GM18519 (cell line): Measurements from ENCODE around the gene ACP6.
"Not testable (repeated sequence)": the region's sequence is repeated elsewhere in the genome, so short reads cannot be mapped to it uniquely, and the experiment has no call there.

Experiments used
- ATAC-seq: cut with Tn5 transposase; IDR thresholded peaks from one replicate; pipeline ENCODE4 v1.9.1; 2021; ENCODE audit warnings: mild to moderate bottlenecking, moderate library complexity; ENCODE audit not compliant: unreplicated experiment, low FRiP score

The ACP6 gene

GRCh38 chr1:147624529-147624928, 45.8 kb downstream of the ACP6 start:
- ATAC-seq = no peak

- no peak for ATAC-seq
These were observed 46.3 kb downstream of the ACP6 start for GRCh38 chr1:147624011-147624410.

DNA sequence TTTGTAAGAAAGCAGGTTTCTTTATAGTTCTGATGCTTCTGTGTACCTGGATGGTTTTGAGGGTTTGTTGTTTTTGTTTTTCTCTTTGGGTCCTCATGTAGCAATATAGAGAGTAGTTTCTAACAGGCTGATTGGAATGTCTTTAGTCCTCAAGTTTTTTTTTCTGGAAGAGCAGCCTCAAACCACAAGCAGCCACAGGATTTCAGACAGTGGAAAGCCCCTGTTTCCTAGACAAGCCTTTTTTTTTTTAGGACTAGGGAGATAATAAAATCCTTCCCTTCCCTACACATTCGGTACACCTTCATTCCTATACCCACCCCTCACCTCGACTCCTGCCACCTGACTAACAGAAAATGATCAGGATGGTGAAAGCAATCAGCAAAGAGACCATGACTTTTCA, 47.6 kb downstream of the ACP6 start:
- no peak for ATAC-seq

- ATAC-seq = no peak
These were observed 49.8 kb downstream of the ACP6 start for GRCh38 chr1:147620543-147620942.

GRCh38 chr1:147619741-147620140, 50.6 kb downstream of the ACP6 start:
- no peak for ATAC-seq

GRCh38 chr1:147618771-147619170, 51.6 kb downstream of the ACP6 start:
- ATAC-seq = no peak

DNA sequence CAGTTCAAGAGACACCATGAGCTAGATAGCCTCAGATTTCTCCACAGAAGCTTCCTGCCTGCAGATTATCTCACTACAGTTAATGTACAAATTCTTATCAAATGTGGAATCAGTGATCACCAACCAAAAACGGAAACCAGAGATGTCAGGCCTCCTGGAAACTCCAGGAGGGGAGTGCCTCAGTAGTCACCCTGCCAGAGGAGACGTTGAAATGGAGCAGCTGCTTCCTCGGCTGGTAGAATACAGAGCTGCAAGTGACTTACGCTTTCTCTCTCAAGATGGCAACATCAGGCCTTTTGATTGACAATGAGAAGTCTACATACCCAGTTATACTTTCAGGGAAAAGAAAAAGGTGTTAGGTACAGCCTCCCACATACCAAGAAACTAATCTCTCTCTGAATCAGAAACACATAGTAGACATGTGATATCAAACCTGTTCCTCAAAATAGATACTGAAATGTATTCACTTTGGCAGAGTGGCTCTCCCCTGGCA, 52.2 kb downstream of the ACP6 start:
- ATAC-seq = no peak

DNA sequence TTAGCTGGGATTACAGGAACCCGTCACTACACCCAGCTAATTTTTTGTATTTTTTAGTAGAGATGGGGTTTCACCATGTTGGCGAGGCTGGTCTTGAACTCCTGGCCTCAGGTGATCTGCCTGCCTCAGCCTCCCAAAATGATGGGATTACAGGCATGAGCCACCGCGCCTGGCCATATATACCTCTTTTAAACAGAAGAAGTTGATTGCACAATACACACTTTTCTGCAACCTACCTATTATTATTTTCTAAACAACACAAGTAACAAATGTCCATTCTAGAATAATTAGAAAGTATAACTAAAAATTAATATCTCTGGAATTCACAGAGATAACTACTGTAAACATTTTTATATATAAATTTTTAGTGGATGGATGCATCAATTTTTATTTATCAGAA, 55.4 kb downstream of the ACP6 start:
- not testable (repeated sequence) for ATAC-seq

DNA sequence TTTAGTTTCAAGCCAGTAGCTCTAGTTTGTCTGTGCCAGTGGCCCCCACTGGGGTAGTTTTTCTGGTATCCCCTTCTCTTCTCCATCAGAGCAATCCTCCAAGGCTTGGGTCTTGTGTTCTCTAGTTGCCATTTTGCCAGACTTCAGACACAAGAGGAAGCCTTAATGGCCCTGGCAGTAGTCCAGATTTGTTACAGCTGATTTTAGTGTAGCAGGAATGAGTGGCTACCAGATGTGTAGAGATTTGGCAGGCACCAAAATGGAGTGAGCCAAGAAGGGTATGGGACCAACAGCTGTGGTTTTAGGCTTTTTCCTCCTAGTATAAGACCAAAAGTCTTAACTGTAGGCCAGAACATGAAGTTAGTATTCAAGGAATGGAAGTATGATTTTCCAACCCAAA, 56.8 kb downstream of the ACP6 start:
- no peak for ATAC-seq

- no peak for ATAC-seq
These were observed 58.0 kb downstream of the ACP6 start for GRCh38 chr1:147612366-147612765.

- no peak for ATAC-seq
These were observed 58.7 kb downstream of the ACP6 start for GRCh38 chr1:147611586-147611985.

DNA sequence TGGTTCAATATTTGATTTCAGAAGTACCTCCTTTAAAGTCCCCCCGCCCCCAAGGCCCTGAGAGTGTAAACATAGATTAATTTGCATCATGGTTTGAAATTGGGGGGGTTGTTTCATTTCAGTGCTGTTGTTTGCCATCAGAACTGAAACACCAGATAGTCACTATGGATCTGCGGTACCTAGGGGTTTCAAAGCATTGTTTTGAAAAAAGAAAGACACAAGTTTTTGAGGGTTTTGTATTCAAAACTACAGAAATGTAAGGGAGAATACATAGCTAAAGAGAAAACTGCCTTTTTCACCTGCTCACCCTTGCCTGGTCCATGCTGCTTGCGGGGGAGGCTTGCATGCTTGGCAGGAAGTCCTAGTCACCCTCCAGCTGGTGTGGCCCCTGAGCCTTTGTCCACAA, 59.3 kb downstream of the ACP6 start:
- ATAC-seq = no peak

DNA sequence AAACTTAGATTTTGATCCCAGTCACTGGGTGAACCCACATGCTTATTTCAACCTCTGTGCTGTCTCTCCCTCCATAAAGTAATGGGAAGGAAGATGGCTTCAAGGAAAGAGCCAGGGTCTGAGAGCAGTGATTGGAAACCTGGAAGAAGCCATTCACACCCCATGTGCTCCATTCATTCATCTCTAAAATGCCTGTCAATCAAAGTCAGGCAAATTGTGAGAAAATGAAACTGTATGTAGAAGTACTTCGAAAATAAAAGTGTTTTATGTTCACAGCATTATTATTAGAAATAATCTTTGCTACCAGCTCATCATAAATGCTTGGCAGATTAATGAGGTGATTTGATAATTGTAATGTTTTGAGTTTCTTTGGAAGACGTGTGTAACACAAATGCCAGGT, 61.0 kb downstream of the ACP6 start:
- ATAC-seq = no peak

- ATAC-seq = no peak
These were observed 61.7 kb downstream of the ACP6 start for GRCh38 chr1:147608596-147608995.

- no peak for ATAC-seq
These were observed 64.7 kb downstream of the ACP6 start for GRCh38 chr1:147605591-147605990.

GRCh38 chr1:147603986-147604385, 66.3 kb downstream of the ACP6 start:
- no peak for ATAC-seq

DNA sequence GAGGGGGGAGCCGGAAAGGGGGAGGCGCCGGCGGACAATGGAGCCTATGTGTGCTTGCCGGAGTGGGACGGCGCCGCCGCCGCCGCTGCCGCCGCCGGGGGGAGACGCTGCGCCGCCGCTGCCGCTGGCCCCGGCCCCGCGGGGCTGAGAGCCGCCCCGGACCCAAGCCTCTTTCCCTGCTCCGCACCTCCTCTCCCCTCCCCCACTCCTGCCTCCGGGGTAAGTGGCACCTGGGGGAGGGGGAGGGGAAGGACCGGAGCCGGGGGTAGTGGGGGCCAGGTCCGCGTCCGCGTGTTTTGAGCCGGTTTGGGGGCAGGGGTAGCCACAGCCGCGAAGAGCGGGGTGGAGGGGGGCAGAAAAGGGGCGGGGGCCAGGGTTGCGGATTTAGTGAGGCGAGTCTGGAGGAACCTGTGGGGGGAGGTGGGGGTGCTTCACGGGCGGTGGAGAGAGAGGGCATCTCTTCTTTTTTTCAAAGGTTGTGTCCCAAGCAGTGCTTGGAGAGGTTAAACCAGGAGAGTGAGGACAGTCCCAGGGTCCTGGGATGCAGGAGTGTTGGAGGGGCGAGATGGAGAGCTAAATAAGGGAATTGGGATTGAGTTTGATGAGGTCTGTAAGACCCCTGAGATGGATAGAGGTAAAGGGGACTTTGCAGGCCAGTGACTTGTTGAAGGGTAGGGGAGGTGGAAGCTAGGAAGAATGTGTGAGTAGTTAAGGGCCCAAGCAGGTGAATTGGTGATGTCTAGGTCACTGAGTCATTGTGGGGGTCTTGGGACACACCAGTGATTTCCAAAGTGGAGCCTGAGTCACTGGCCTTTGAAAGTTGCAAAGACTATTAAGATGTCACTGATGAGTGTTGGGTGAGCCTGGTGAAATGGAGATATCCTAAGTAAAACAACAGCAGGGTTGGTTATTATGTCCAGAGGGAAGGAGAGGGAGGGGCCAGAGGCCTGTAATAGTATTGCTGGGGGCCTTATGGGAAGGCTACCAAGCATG, 69.9 kb downstream of the ACP6 start:
- ATAC-seq = no peak

DNA sequence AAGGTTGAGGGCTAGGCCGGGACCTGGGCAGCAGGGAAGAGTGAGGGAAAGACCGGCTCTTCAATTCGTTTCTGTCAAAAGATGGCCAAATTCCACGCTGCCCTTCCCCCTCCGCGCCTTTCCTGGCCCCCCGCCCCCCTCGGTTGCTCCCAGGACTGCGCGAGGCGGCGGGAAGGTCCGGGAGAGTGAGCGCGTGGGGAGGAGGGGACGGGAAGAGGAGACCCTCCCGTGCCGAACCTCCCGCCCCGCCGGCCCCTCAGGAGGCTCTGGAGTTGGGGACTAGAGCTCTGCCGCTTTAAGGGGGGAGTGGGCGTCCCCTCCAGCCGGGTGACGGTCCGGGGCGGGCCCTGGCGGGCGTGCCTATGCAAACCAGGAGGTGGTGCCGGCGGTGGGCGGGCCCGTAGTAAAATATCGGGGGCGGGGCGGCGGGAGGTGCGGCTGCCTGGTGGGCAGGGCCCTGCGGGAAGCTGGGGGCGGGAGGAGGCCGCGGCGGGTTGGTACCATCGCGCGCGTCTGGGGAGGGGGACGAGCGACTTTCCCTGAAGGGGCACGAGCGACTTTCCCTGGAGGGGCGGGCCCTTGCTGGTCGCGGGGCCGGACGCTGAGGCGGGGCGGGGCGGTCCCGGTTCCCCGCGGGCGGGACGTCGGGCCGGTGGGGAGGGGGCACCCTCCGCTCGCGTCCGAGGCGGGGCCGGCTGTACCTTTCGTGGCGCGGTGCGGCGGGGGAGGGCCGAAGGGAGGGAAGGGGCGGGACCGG, 70.8 kb downstream of the ACP6 start:
- ATAC-seq = peak; percentile 50

- no peak for ATAC-seq
These were observed 71.5 kb downstream of the ACP6 start for GRCh38 chr1:147598621-147599361.

GRCh38 chr1:147597010-147597409, 73.3 kb downstream of the ACP6 start:
- ATAC-seq = no peak
